Astrocyte (in vitro differentiated cells and primary cell): ENCODE data around the gene C6orf47. TPM values are rescaled to one million over a fixed set of nuclear protein-coding genes. Genes with fewer than 3 reads are reported as not detected.

Experiments used
- DNase-seq: peaks from one replicate; pipeline ENCODE4 v3.0.0-alpha.2; 2010; ENCODE audit warnings: low read depth
- FAIRE-seq: peaks from 2 replicates; lab custom pipeline; 2011; peaks lifted over from hg19 to GRCh38; lab: Jason Lieb, UNC
- H2AFZ ChIP-seq: 2 replicates; pipeline ENCODE4 v1.6.0; 2012; ENCODE audit warnings: low read depth, low read length, inconsistent platforms
- H3K27ac ChIP-seq: 2 replicates; pipeline ENCODE4 v1.5.1; 2011; ENCODE audit warnings: low read depth, low read length, inconsistent platforms
- H3K27me3 ChIP-seq: 2 replicates; pipeline ENCODE4 v1.6.0; 2011; ENCODE audit warnings: low read length, inconsistent platforms; ENCODE audit not compliant: insufficient read depth
- H3K36me3 ChIP-seq: 2 replicates; pipeline ENCODE4 v1.5.1; 2011; ENCODE audit warnings: low read length, inconsistent platforms; ENCODE audit not compliant: insufficient read depth
- H3K4me1 ChIP-seq: 2 replicates; pipeline ENCODE4 v1.5.1; 2011; ENCODE audit warnings: low read length, inconsistent platforms; ENCODE audit not compliant: insufficient read depth
- H3K4me2 ChIP-seq: 2 replicates; pipeline ENCODE4 v1.6.0; 2012; ENCODE audit warnings: low read length, inconsistent platforms
- H3K4me3 ChIP-seq: 2 replicates; pipeline ENCODE4 v1.5.1; 2011; ENCODE audit warnings: low read depth, mild to moderate bottlenecking, low read length, inconsistent platforms; ENCODE audit not compliant: insufficient read depth
- H3K79me2 ChIP-seq: 2 replicates; pipeline ENCODE4 v1.6.0; 2012; ENCODE audit warnings: mild to moderate bottlenecking, low read length, inconsistent platforms; ENCODE audit not compliant: insufficient read depth
- H3K9ac ChIP-seq: 2 replicates; pipeline ENCODE4 v1.6.0; 2012; ENCODE audit warnings: mild to moderate bottlenecking, low read length, inconsistent platforms
- H3K9me3 ChIP-seq: 2 replicates; pipeline ENCODE4 v1.5.1; 2012; ENCODE audit warnings: low read depth, mild to moderate bottlenecking, low read length, inconsistent platforms; ENCODE audit not compliant: insufficient read depth
- H4K20me1 ChIP-seq: 2 replicates; pipeline ENCODE4 v1.6.0; 2012; ENCODE audit warnings: low read length, inconsistent platforms; ENCODE audit not compliant: insufficient read depth
- H3K27ac Mint-ChIP-seq: one replicate; pipeline ENCODE4 v1.8.0; 2021; ENCODE audit warnings: mild to moderate bottlenecking, mixed read lengths; ENCODE audit not compliant: unreplicated experiment
- H3K27me3 Mint-ChIP-seq: one replicate; pipeline ENCODE4 v1.8.0; 2021; ENCODE audit warnings: low read depth, mixed read lengths; ENCODE audit not compliant: unreplicated experiment
- H3K36me3 Mint-ChIP-seq: one replicate; pipeline ENCODE4 v1.8.0; 2021; ENCODE audit warnings: low read depth, mixed read lengths; ENCODE audit not compliant: unreplicated experiment
- H3K4me1 Mint-ChIP-seq: one replicate; pipeline ENCODE4 v1.8.0; 2021; ENCODE audit warnings: low read depth, mixed read lengths; ENCODE audit not compliant: unreplicated experiment
- H3K4me3 Mint-ChIP-seq: one replicate; pipeline ENCODE4 v1.8.0; 2021; ENCODE audit warnings: mild to moderate bottlenecking, moderate library complexity, mixed read lengths; ENCODE audit not compliant: unreplicated experiment
- H3K9me3 Mint-ChIP-seq: one replicate; pipeline ENCODE4 v1.8.0; 2021; ENCODE audit warnings: mild to moderate bottlenecking, mixed read lengths; ENCODE audit not compliant: unreplicated experiment
- CTCF ChIP-seq: IDR thresholded peaks from 2 replicates; pipeline ENCODE4 v1.5.1; 2011; ENCODE audit warnings: low read depth, mild to moderate bottlenecking, inconsistent platforms, low read length, moderate library complexity; ENCODE audit not compliant: insufficient read depth
- EZH2 ChIP-seq: IDR thresholded peaks from 2 replicates; pipeline ENCODE4 v1.6.1; 2012; ENCODE audit warnings: mild to moderate bottlenecking, low read length, inconsistent platforms; ENCODE audit not compliant: insufficient read depth
- total RNA-seq: library from RNA; stranded (reverse); gene quantifications from 2 replicates; pipeline ENCODE4 v1.2.1, GENCODE V29; 2021

Gene C6orf47
- total RNA-seq, 1 donor from 2014 or later: 14.7 TPM

- Histone ChIP-seq H3K9me3 (no peaks in the 10 kb centered on the region), H3K4me3 (no peak overlapping the region), H3K79me2 (no peaks in the 10 kb centered on the region), H3K27me3 (no peaks in the 10 kb centered on the region), H3K36me3 (peaks cover 29% of the 10 kb centered on the region), H3K27ac (no peak overlapping the region), H3K4me1 (peaks cover 5% of the 10 kb centered on the region), H3K4me2 (no peak overlapping the region), H4K20me1 (peaks cover 11% of the 10 kb centered on the region), H3K9ac (no peak overlapping the region), H2AFZ (no peak overlapping the region)
- TF ChIP-seq EZH2 (no peak), CTCF (no peak)
- DNase-seq (no peak), FAIRE-seq (no peak)
- Mint-ChIP-seq H3K4me1 (peaks cover 11% of the 10 kb centered on the region), H3K36me3 (peaks cover 13% of the 10 kb centered on the region), H3K27ac (no peak overlapping the region), H3K27me3 (no peaks in the 10 kb centered on the region), H3K9me3 (no peaks in the 10 kb centered on the region), H3K4me3 (no peak overlapping the region)
These were observed 31.8 kb upstream of the C6orf47 start for GRCh38 chr6:31692353-31692752.

- Mint-ChIP-seq H3K36me3 (peaks cover 14% of the 10 kb centered on the region), H3K4me3 (no peak overlapping the region), H3K27me3 (no peaks in the 10 kb centered on the region), H3K4me1 (peaks cover 11% of the 10 kb centered on the region), H3K9me3 (no peaks in the 10 kb centered on the region), H3K27ac (no peak overlapping the region)
- no peaks in the 10 kb centered on the region for H3K79me2 ChIP-seq
- no peak overlapping the region for H3K4me3 ChIP-seq
- TF ChIP-seq EZH2 (no peak), CTCF (no peak)
- H3K36me3 ChIP-seq: peaks cover 33% of the 10 kb centered on the region
- H4K20me1 ChIP-seq: peaks cover 4% of the 10 kb centered on the region
- FAIRE-seq (no peak), DNase-seq (no peak)
- H3K4me2 ChIP-seq: no peak overlapping the region
- no peak overlapping the region for H2AFZ ChIP-seq
- H3K27ac ChIP-seq: no peak overlapping the region
- H3K27me3 ChIP-seq: no peaks in the 10 kb centered on the region
- H3K9ac ChIP-seq: no peak overlapping the region
- H3K9me3 ChIP-seq: no peaks in the 10 kb centered on the region
- peaks cover 5% of the 10 kb centered on the region for H3K4me1 ChIP-seq
These were observed 31.1 kb upstream of the C6orf47 start for GRCh38 chr6:31691564-31692108.

- H3K27me3 ChIP-seq: no peaks in the 10 kb centered on the region
- no peak overlapping the region for H3K9ac ChIP-seq
- no peaks in the 10 kb centered on the region for H3K27me3 Mint-ChIP-seq
- no peak overlapping the region for H3K4me2 ChIP-seq
- H3K27ac Mint-ChIP-seq: no peak overlapping the region
- no peak for TF ChIP-seq EZH2
- TF ChIP-seq CTCF: no peak
- no peaks in the 10 kb centered on the region for H3K79me2 ChIP-seq
- no peak overlapping the region for H3K4me3 Mint-ChIP-seq
- H3K4me1 ChIP-seq: peaks cover 5% of the 10 kb centered on the region
- H3K36me3 Mint-ChIP-seq: peaks cover 20% of the 10 kb centered on the region
- H3K4me3 ChIP-seq: no peak overlapping the region
- no peak overlapping the region for H2AFZ ChIP-seq
- peaks cover 31% of the 10 kb centered on the region for H3K36me3 ChIP-seq
- no peak overlapping the region for H3K27ac ChIP-seq
- no peaks in the 10 kb centered on the region for H3K9me3 Mint-ChIP-seq
- H3K4me1 Mint-ChIP-seq: peaks cover 11% of the 10 kb centered on the region
- FAIRE-seq (no peak), DNase-seq (no peak)
- peaks cover 3% of the 10 kb centered on the region for H4K20me1 ChIP-seq
- H3K9me3 ChIP-seq: no peaks in the 10 kb centered on the region
These were observed 30.5 kb upstream of the C6orf47 start for GRCh38 chr6:31691078-31691463.
